ENCODE measurements around the gene DPH2. TPM values are rescaled to one million over a fixed set of nuclear protein-coding genes. Genes with fewer than 3 reads are reported as not detected.

DPH2 gene
- 12.2 TPM for total RNA-seq

- peak; percentile 99 for DNase-seq
Observed at GRCh38 chr1:43969746-43970466, at the start of gene DPH2. Gene DPH2, plus strand, starts transcription at chr1:43970010. Its CDS starts 166 bp downstream, at chr1:43970176.

GRCh38 chr1:43921022-43921421 lies 48.8 kb upstream of the DPH2 start:
- no peak for DNase-seq

GRCh38 chr1:43924516-43924915 lies 45.3 kb upstream of the DPH2 start:
- DNase-seq, result no peak

GRCh38 chr1:43925846-43926245 lies 44.0 kb upstream of the DPH2 start:
- DNase-seq, result no peak

- no peak for DNase-seq
Observed at GRCh38 chr1:43930168-43930948, 39.5 kb upstream of the DPH2 start.

- no peak for DNase-seq
Observed at GRCh38 chr1:43930949-43931275, 38.9 kb upstream of the DPH2 start.

- DNase-seq, result no peak
Observed at GRCh38 chr1:43931711-43932660, 37.8 kb upstream of the DPH2 start.

GRCh38 chr1:43932786-43933385 lies 36.9 kb upstream of the DPH2 start:
- DNase-seq, result no peak

GRCh38 chr1:43933386-43934100 lies 36.3 kb upstream of the DPH2 start, which contains the start of gene ARTN:
Gene ARTN, plus strand, starts transcription at chr1:43933801. Its CDS starts 1,856 bp downstream, at chr1:43935657.
- DNase-seq, result peak; percentile 67

GRCh38 chr1:43934101-43934985 lies 35.5 kb upstream of the DPH2 start:
- DNase-seq, result peak; percentile 91

- no peak for DNase-seq
Observed at GRCh38 chr1:43934986-43935324, 34.9 kb upstream of the DPH2 start.

GRCh38 chr1:43935711-43936427 lies 33.9 kb upstream of the DPH2 start:
- no peak for DNase-seq

- peak; percentile 38 for DNase-seq
Observed at GRCh38 chr1:43936431-43937151, 33.2 kb upstream of the DPH2 start.

- no peak for DNase-seq
Observed at GRCh38 chr1:43937179-43937865, 32.5 kb upstream of the DPH2 start.

- DNase-seq, result no peak
Observed at GRCh38 chr1:43938383-43938782, 31.4 kb upstream of the DPH2 start.

- no peak for DNase-seq
Observed at GRCh38 chr1:43938892-43939587, 30.8 kb upstream of the DPH2 start.

- no peak for DNase-seq
Observed at GRCh38 chr1:43942411-43942810, 27.4 kb upstream of the DPH2 start.

GRCh38 chr1:43944860-43945259 lies 24.9 kb upstream of the DPH2 start:
- DNase-seq, result no peak

Data from tongue (tissue), 2 donors.